ENCODE data around the gene C15orf40. TPM values are rescaled to one million over a fixed set of nuclear protein-coding genes. Genes with fewer than 3 reads are reported as not detected.

The C15orf40 gene
- 10.6 and 18.0 TPM in 2 replicates for total RNA-seq

DNA sequence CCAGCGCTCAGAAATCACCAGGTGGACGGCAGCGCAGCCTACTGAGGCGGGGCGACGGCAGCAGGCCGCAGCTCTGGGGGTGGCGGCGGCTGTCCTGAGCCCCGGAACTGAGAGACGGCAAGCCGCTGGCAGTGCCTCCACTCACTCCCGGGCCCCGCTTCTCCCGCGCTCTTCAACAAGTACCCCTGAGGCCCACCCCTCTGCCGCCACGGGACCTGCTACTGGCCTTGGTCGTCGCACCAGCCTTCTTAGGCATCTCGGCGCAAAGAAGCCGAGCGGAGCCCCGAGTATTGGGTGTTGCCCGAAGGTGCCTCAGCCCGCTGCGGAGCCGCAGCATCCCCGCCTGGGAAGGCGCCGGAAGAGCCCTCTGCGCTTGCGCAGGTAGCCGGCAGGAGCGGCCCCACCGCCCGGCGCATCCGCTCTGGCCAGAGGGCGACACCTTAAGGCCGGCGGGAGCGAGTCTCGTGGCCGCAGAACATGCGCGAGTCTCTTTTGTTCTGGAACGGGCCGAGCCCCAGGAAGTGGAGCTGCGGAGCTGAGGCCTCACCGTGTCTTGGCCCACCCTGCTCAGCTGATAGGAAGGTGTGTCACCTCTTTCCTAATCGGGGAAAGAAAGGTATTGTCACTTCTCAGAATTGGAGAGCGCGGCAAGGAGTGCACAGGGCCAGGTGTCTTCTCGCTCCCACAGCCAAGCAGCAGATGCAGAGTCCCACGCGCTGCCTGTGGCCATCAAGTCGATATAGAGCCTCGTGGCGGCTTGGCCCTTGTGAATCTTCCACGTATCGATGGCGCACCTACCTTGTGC is at the start of gene C15orf40:
C15orf40 (minus strand) TSS at position 369 of the 805 bp plus-strand sequence; CDS start at position 337, 32 bp downstream.

DNA sequence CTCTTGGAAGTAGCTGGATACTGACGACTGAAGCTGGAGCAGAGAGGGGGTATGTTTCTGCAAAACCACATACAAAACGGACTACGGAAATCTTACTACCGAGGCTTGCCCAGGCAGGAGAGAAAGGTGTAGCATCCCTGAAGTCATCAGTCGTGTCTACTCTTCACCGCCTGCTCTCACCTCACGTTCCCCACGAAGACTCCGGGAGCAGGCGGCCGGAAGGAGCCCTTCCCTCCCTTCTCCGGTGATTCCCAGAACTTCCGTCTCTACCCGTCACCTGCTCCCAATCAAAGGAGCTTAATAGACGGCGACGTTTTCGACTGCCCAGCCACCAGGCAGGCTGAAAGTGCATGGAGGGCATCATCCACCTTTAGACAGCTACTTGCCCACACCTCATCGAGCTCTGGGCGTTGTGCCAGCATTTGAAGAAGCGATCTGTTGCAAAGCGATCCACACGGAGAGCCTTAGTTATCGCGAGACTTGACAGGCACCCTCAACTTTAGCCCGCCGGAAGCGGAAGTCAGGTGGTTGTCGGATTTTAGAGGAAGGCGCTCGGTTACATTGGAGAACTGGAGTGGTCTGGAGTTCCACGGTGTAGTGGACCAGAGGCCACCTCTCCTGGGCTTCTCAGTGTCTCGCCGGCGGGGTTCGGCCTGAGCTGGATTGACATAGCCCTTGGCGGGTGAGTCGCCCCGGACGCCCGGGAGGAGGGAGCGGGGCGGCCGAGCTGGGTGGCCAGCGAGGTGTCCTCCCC is 25.6 kb downstream of the C15orf40 start, which contains the start of gene RAMAC:
RAMAC (plus strand) TSS at position 523 of the 754 bp plus-strand sequence. CDS start 2,809 bp downstream, outside the sequence.

GRCh38 chr15:82952158-82953081 is 59.0 kb downstream of the C15orf40 start, which contains the start of gene HOMER2:
HOMER2 (minus strand) TSS chr15:82952720; CDS start chr15:82952535, 185 bp downstream.

Other genes with a start within 250 kb of the C15orf40 start
- not detected in 2 replicates for gene FSD2, start 205.6 kb downstream of the C15orf40 start, total RNA-seq
- 3.7 and 4.3 TPM in 2 replicates for gene WHAMM, start 202.0 kb downstream of the C15orf40 start, total RNA-seq
- gene HOMER2, start 58.9 kb downstream of the C15orf40 start, total RNA-seq: 1.4 and 2.9 TPM in 2 replicates
- gene RAMAC, start 25.4 kb downstream of the C15orf40 start, total RNA-seq: 15.8 and 17.8 TPM in 2 replicates
- gene BTBD1, start 55.6 kb upstream of the C15orf40 start, total RNA-seq: 84.9 and 108 TPM in 2 replicates
- gene TM6SF1, start 96.0 kb upstream of the C15orf40 start, total RNA-seq: 0.20 TPM in 1 of 2 replicates, not detected in the other
- 15.8 and 25.4 TPM in 2 replicates for gene HDGFL3, start 196.2 kb upstream of the C15orf40 start, total RNA-seq

All from subcutaneous preadipocyte (primary cell).